Epithelial cell of proximal tubule (primary cell): ENCODE measurements around the gene MIDN. TPM values are rescaled to one million over a fixed set of nuclear protein-coding genes. Genes with fewer than 3 reads are reported as not detected.

Source experiments
- DNase-seq: peaks from one replicate; pipeline ENCODE4 v3.0.0-alpha.2; 2011; ENCODE audit warnings: low read depth
- H3K4me3 ChIP-seq: 2 replicates; pipeline ENCODE4 v1.5.1; 2011; ENCODE audit warnings: low read depth, mild to moderate bottlenecking, low read length
- CTCF ChIP-seq: conservative IDR thresholded peaks from 2 replicates; pipeline ENCODE4 v1.5.1; 2012; ENCODE audit warnings: low read depth, mild to moderate bottlenecking, low read length
- total RNA-seq: library from RNA; depleted of rRNA; stranded (reverse); fragments of >200 nt; gene quantifications from 2 replicates; pipeline ENCODE4 v1.2.3, GENCODE V29; 2015

Gene MIDN
- total RNA-seq, 1 donor from 2014 or later = 66.3 TPM

- DNase-seq = no peak
- H3K4me3 ChIP-seq = no peak overlapping the region
- no peak for TF ChIP-seq CTCF
These were observed 11.0 kb downstream of the MIDN start for GRCh38 chr19:1259206-1259875.

DNA sequence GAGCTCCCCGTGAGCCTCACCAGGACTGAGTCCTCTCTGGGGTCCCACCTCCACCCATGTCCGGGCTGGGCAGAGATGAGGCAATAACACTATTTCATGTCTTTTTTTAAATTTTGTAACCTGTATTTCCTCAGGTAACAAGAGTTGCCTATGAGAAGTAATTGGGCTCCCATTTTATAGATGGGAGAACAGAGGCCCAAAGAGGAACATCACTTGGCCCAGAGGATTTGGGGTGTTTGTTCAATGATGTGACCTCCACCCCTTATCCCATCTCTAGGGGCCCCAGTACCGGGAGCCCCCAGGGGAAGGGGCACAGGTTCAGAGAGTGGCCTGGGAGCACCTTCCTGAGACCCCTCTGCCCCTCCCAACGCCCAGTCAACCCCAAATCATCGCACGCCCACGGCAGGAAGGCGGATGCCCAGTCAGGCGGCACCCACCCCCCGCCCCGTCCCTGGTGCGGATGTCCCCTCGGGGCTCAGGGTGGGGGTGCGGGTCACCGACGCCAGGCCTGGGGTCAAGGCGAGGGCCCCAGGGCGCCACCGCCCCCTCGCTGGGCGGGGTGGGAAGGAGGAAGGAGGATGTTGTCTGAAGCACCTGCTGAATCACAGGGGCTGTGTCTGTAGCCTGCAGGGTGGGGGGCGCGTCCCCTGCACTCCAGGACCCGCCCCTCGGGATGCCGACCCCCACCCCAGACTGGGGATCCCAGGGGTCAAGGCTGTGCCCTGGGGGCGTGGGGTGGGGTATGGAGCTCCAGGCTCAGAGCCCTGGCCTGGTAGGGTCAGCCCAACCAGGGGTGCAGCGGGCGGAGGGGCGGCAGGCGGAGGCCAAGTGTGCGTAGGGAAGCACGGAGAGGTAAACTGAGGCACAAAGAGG lies 11.7 kb downstream of the MIDN start:
- TF ChIP-seq CTCF = no peak
- DNase-seq = no peak
- H3K4me3 ChIP-seq = peak overlapping the region; percentile 23

- no peak for DNase-seq
- H3K4me3 ChIP-seq = peak overlapping the region; percentile 90
- TF ChIP-seq CTCF = no peak
These were observed 12.6 kb downstream of the MIDN start for GRCh38 chr19:1260749-1261537.

- H3K4me3 ChIP-seq = peak overlapping the region; percentile 90
- DNase-seq = no peak
- TF ChIP-seq CTCF = peak; percentile 20
These were observed 13.1 kb downstream of the MIDN start for GRCh38 chr19:1261538-1261797.

GRCh38 chr19:1261798-1262622 lies 13.6 kb downstream of the MIDN start:
- no peak for DNase-seq
- no peak for TF ChIP-seq CTCF
- H3K4me3 ChIP-seq = peak overlapping the region; percentile 90

- peak overlapping the region; percentile 90 for H3K4me3 ChIP-seq
- TF ChIP-seq CTCF = no peak
- DNase-seq = no peak
These were observed 14.3 kb downstream of the MIDN start for GRCh38 chr19:1262623-1263123.
